ENCODE data around the gene SOX3.

The SOX3 gene

DNA sequence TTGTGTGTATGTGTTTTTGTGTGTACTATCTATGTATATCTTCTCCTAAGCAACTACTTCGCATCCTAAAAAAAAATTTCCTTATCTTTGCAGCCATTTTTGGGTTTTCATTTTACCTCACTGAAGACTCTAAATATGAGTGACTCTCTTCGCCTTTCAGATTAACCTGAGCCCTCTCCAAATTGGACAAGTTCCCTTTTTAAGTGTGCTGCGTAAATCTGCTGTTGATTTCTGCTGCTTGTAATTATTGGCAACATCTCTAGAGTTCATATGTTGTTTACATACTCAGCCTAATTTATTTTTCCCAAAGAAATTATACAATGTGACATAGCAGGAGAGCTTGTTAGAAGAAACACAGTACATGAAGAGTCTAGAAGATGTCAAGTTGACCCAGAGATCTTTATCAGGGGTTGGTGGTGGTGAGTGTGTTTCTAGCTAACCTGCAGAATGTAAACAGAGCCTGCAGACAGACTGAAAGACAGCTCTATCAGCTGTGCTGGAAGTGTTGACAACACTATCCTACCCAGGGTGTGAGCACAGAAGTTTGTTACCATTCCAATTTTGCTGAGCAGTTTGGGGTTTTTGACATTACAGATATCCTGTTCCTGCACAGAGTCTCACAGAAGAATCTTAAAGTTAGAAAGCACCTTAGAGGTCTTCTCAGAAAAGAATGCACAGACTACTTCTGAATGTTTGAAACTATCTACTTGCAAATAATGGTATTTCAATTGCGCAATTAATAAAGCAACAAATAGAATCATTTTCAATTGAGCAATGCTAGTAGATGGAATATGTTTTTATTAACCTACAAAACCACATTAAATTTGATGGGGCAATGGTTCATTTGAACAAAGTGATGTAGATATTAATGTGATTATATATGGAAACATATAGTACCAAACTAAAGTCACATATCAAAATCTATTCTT is 12.5 kb downstream of the SOX3 start:
- DNase-seq = no peak

DNA sequence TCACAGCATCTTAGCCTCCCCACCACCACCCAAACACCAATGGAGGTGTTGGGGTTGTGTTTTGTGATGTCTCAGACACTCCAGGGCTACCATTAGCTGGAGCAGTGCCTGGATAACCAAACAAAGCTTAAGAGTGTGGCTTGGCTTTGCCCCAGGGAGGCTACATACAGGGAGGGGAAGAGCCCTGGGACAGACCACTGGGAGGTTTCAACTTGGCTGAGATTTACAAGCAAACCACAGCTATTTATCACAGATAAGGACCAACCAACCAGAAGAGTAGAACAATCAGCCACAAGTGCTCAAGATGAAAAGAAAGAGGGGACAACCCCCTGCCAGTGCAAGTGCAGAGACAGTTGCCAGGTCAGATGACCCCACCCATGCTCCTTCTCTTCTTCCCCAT is 24.1 kb downstream of the SOX3 start:
- no peak for DNase-seq

DNA sequence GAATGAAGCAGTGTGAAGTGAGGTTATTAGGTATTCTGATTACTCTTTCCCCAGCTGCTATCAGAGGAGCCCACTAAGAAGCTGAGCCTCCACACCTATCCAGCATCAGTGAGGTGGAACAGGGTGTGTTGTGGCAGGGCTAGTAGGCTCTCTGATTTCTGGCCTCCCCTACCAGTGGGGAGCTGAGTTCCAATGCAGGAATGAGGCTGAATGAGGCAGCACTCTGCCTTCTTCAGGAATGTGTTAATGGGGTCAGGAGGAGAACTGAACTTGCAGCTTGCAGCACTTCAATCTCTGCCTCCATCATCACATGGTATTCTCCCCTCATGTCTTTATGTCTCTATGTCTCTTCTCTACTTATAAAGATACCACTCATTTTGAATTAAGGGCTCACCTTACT is 26.9 kb downstream of the SOX3 start:
- DNase-seq = no peak

GRCh38 chrX:140475025-140475424 is 29.8 kb downstream of the SOX3 start:
- DNase-seq = no peak

GRCh38 chrX:140467211-140467610 is 37.7 kb downstream of the SOX3 start:
- no peak for DNase-seq
